Adrenal gland (tissue), 12 donors: ENCODE data around the gene DUSP16. TPM values are rescaled to one million over a fixed set of nuclear protein-coding genes. Genes with fewer than 3 reads are reported as not detected.

Source experiments
- DNase-seq, 7 donors: peaks; one replicate each; pipeline ENCODE4 v3.0.0-alpha.2; 2019 to 2020
- H3K27ac ChIP-seq, 5 donors: fragments of 200-600 bp; sonication (generic) in 4 of 5; 1 replicate in 3 of 5; 2 replicates in 2 of 5; pipeline versions ENCODE4 v1.5.1 to v1.8.0; 2016 to 2020; ENCODE audit warnings: mild to moderate bottlenecking in 1 of 5
- H3K27me3 ChIP-seq: fragments of 200-600 bp; 2 replicates; pipeline ENCODE4 v1.8.0; 2021
- H3K36me3 ChIP-seq, 2 donors: fragments of 200-600 bp; replicated peaks in 1 of 2; 1 replicate in 1 of 2; 2 replicates in 1 of 2; pipeline versions ENCODE4 v1.5.1 to v1.8.0; 2018 to 2022
- H3K4me1 ChIP-seq, 2 donors: fragments of 200-600 bp; replicated peaks in 1 of 2; 1 replicate in 1 of 2; 2 replicates in 1 of 2; pipeline versions ENCODE4 v1.5.1 to v1.8.0; 2018 to 2021
- H3K4me3 ChIP-seq, 4 donors: fragments of 200-600 bp; sonication (generic) in 3 of 4; one replicate each; pipeline ENCODE4 v1.5.1; 2016 to 2018
- H3K9me3 ChIP-seq, 3 donors: fragments of 200-600 bp; sonication (generic) in 1 of 3; replicated peaks in 1 of 3; 1 replicate in 2 of 3; 2 replicates in 1 of 3; pipeline versions ENCODE4 v1.5.1 to v1.8.0; 2016 to 2021
- CTCF ChIP-seq, 6 experiments: fragments of 450-650 bp in 4 of 6; fragments of 200-600 bp in 2 of 6; sonication (generic) in 1 of 6; IDR thresholded peaks; 1 replicate in 5 of 6; 2 replicates in 1 of 6; pipeline versions ENCODE4 v1.5.1 to v1.8.0; 2016 to 2021; ENCODE audit warnings: antibody characterized with exemption in 6 of 6, mild to moderate bottlenecking in 2 of 6, moderate library complexity in 1 of 6
- POLR2A ChIP-seq, 2 donors: fragments of 450-650 bp; IDR thresholded peaks; one replicate each; pipeline ENCODE4 v1.6.1; 2017; ENCODE audit warnings: antibody characterized with exemption in 2 of 2, mild to moderate bottlenecking in 2 of 2, moderate library complexity in 1 of 2
- WGBS, 4 donors: extraction: QIAGEN DNeasy Blood & Tissue Kit in 2 of 4; methylation state at CpG; one replicate each; pipeline versions ENCODE4 v1.1.5 to v1.1.7; 2013 to 2017; 5-methylcytosine and 5-hydroxymethylcytosine counted together
- intact Hi-C, 2 donors: fragments of 100-400 bp; cut with DNase I; formaldehyde crosslinking; loops; one replicate each; pipeline versions ENCODE4 v1.14.1 to v1.15.0; 2022 to 2023
- polyA plus RNA-seq, 3 donors: library from polyadenylated mRNA; stranded (reverse); fragments of 200-250 nt in 2 of 3; fragments of 350-450 nt in 1 of 3; fragmentation: Illumina TruSeq in 1 of 3; extraction: RNeasy Lipid Tissue Mini Kit (QIAGEN cat#74804) in 1 of 3; gene quantifications; one replicate each; pipeline ENCODE4 v1.2.3, GENCODE V29; 2013 to 2014
- total RNA-seq, 9 donors: library from RNA; depleted of rRNA in 4 of 9; stranded (reverse); fragments of >200 nt in 4 of 9; fragments of 120-200 nt in 1 of 9; fragmentation: NEBNext Ultra II Directional in 1 of 9; extraction: Animal tissue kit (Norgen Biotek cat#: 25700) in 1 of 9; gene quantifications; one replicate each; pipeline versions ENCODE4 v1.1.0 to v1.2.4, GENCODE V29; 2013 to 2023
- donor health status: healthy with polysubstance abuse.
- donor health status: Bipolar disorder and iron deficiency.
- donor health status: DM: yes; HTN: yes; CAD: no.
- donor health status: DM: no; HTN: no; CAD: no.
- donor health status: DM: no; HTN: no; CAD: no.
- donor health status: DM: yes; HTN: yes; CAD: no.

The DUSP16 gene
- total and polyA plus RNA-seq, 12 donors: 24.5 to 374 (median 109) TPM

GRCh38 chr12:12442548-12443071 lies 120.1 kb downstream of the DUSP16 start:
- Histone ChIP-seq H3K36me3 (no peaks in the 10 kb centered on the region), H3K4me3 (no peak overlapping the region), H3K27ac (peak overlapping the region; percentile 57 to 86 (median 62)), H3K27me3 (no peaks in the 10 kb centered on the region), H3K4me1 (peaks cover 6 to 28% of the 10 kb centered on the region in 2 donors), H3K9me3 (no peaks in the 10 kb centered on the region)
- intact Hi-C loops: no loop called here
- 62 to 75% (median 69%) methylated on average over 5 of the region's 5 CpGs for WGBS, 4 donors
- TF ChIP-seq CTCF (IDR thresholded peaks at IDR 0.05): no peak
- no peak for TF ChIP-seq POLR2A (IDR thresholded peaks at IDR 0.05)
- DNase-seq: no peak

GRCh38 chr12:12441843-12442461 lies 120.7 kb downstream of the DUSP16 start:
- peak in 3 of 7 donors; percentile 32 to 56 (median 40) for DNase-seq
- Histone ChIP-seq H3K9me3 (no peaks in the 10 kb centered on the region), H3K4me1 (peaks cover 6 to 28% of the 10 kb centered on the region in 2 donors), H3K36me3 (no peaks in the 10 kb centered on the region), H3K4me3 (no peak overlapping the region), H3K27ac (peak overlapping the region; percentile 57 to 86 (median 61)), H3K27me3 (no peaks in the 10 kb centered on the region)
- TF ChIP-seq POLR2A (IDR thresholded peaks at IDR 0.05): peak in 1 of 2 donors; percentile 35
- TF ChIP-seq CTCF (IDR thresholded peaks at IDR 0.05): no peak
- WGBS, 4 donors: 58 to 70% (median 66%) methylated on average over 4 of the region's 4 CpGs
- intact Hi-C loops: no loop called here

GRCh38 chr12:12441429-12441807 lies 121.2 kb downstream of the DUSP16 start:
- no peak overlapping the region for H3K4me3 ChIP-seq
- peaks cover 6 to 28% of the 10 kb centered on the region in 2 donors for H3K4me1 ChIP-seq
- H3K27me3 ChIP-seq: no peaks in the 10 kb centered on the region
- H3K9me3 ChIP-seq: no peaks in the 10 kb centered on the region
- DNase-seq: no peak
- intact Hi-C loops: no loop called here
- no peaks in the 10 kb centered on the region for H3K36me3 ChIP-seq
- peak overlapping the region; percentile 57 to 86 (median 61) for H3K27ac ChIP-seq
- 93 to 100% (median 95%) methylated on average over 2 of the region's 2 CpGs for WGBS, 4 donors
- no peak for TF ChIP-seq POLR2A (IDR thresholded peaks at IDR 0.05)
- TF ChIP-seq CTCF (IDR thresholded peaks at IDR 0.05): no peak

- 94 to 100% (median 96%) methylated on average over 4 of the region's 4 CpGs for WGBS, 4 donors
- intact Hi-C loops: no loop called here
These were observed 121.8 kb downstream of the DUSP16 start for GRCh38 chr12:12440784-12441428.

More at GRCh38 chr12:12440784-12441428, 121.8 kb downstream of the DUSP16 start:
- no peaks in the 10 kb centered on the region for H3K9me3 ChIP-seq
- no peak for TF ChIP-seq POLR2A (IDR thresholded peaks at IDR 0.05)
- TF ChIP-seq CTCF (IDR thresholded peaks at IDR 0.05): no peak
- no peaks in the 10 kb centered on the region for H3K27me3 ChIP-seq
- DNase-seq: no peak
- H3K4me3 ChIP-seq: no peak overlapping the region
- H3K27ac ChIP-seq: peak overlapping the region in 2 of 5 donors; percentile 24 to 86
- H3K36me3 ChIP-seq: no peaks in the 10 kb centered on the region
- peaks cover 6 to 28% of the 10 kb centered on the region in 2 donors for H3K4me1 ChIP-seq
